HG03442 (cell line): Measurements from ENCODE around the gene SESN1.

Experiments used
- ATAC-seq: cut with Tn5 transposase; IDR thresholded peaks from one replicate; pipeline ENCODE4 v1.9.1; 2021; ENCODE audit warnings: mild to moderate bottlenecking, moderate library complexity; ENCODE audit not compliant: unreplicated experiment

Gene SESN1

DNA sequence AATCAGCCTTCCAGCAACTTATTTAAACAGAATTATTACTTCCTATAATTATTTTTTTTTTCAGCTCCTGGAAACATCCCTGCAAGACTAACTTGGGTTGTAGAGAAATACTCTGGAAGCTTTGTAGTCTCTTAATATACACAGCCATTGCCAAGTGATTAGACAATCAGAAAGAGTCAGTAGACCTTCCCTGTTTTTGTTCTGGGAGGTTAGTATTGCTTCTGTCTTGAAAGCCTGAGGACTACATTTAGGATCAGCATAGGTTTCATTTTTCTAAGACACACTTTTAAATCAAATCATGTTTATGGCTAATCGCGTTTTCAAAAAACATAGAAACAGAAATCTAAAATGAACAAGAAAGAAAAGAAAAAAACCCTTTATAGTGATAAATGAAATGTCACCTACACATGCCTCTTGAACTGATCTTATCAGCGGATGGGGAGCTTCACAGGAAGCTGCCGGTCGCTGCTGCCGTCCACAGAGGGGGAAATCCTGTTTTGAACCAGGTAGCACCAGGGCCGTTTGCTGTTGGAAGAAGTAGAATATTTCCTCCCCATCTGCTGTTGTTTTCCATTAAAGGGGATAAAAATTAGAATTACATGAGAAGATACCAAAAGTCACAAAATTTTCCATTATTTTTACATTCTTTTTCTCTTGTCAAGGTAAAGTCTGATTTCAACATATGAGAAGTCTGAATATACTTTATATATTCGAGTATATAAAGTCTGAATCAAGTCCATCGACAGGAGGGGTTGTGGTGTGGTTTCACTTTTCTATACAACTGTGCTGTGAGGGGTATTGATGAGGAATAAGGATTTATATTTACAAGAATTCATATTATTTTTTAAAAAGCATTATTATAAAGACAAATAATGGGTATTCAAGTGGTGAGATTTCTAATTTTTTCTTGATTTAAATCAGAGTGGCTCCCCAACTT, 151.8 kb downstream of the SESN1 start:
- no peak for ATAC-seq

DNA sequence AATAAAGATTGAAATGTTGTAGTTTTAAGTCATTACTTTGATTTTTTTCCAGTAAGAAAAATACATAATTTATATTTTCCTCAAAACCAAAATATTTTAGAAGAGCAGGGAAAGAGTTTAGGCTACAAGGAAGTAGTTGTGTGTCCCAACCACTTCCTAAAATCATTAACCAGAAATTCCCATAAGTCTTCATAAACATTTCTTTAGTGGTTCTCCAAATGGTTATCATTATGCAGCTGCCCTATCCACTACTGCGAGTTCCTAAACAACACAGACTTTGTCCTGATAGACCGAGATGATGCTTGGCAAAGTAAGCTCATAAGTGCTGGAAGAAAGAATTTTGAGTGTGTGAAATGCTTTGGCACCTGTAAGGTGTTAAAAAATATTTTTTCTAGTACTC, 152.8 kb downstream of the SESN1 start:
- no peak for ATAC-seq

DNA sequence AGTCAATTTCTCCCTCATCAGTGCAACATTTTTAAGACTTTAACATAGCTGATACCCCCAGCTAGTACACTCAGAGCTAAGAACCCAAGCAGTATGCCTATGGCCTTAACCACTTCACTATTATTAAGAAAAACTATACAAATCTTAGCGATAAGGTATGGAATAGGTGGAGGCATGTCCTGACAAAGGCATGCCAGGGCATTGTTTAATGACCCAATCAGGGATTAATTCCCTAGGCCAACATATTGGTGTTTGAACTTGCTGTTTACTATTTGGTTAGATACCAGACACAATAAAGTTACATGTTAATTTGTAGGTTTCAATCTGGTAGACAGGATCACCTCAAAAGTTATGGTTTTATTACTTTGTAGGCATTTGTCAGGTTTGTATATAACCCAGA, 153.4 kb downstream of the SESN1 start:
- ATAC-seq, result no peak

DNA sequence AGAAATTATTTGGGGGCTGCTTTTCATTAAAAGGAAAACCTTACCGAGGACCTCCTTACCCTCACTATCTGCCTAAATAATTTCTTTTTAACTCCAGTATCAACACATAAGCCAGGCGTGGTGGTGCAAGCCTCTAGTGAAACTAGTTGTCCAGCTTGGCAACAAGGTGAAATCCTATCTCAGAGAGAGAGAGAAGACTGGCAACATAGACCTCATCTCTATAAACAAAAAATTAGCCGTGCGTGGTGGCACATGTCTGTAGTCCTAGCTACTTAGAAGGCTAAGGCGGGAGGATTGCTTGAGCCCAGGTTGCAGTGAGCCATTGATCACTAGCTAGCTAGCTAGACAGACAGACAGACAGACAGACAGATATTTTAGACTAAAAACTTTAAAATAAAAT, 153.9 kb downstream of the SESN1 start:
- ATAC-seq, result no peak

DNA sequence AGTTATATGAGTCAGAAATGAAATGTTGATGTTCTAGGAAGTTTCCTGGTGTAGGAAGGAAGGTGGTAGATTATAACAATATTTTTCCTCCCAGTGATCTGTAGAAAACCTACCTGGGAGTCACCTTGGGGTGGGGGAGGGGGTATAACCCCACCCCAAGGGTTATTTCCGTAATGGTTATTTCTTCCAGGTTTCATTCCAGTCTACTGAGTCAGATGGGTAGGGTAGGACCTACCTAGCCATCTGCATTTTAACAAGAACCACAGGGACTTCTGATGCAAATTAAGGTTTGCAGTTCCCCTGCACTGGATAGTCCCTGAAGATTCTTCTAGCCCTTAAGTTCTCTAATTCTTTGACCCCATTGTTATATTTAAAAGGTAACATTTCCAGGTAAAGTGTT, 157.5 kb downstream of the SESN1 start:
- no peak for ATAC-seq
